Astrocyte (in vitro differentiated cells and primary cell): ENCODE data around the gene LEP.

Experiments
- CTCF ChIP-seq: IDR thresholded peaks from 2 replicates; pipeline ENCODE4 v1.5.1; 2011; ENCODE audit warnings: low read depth, mild to moderate bottlenecking, inconsistent platforms, low read length, moderate library complexity; ENCODE audit not compliant: insufficient read depth
- EZH2 ChIP-seq: IDR thresholded peaks from 2 replicates; pipeline ENCODE4 v1.6.1; 2012; ENCODE audit warnings: mild to moderate bottlenecking, low read length, inconsistent platforms; ENCODE audit not compliant: insufficient read depth

DNA sequence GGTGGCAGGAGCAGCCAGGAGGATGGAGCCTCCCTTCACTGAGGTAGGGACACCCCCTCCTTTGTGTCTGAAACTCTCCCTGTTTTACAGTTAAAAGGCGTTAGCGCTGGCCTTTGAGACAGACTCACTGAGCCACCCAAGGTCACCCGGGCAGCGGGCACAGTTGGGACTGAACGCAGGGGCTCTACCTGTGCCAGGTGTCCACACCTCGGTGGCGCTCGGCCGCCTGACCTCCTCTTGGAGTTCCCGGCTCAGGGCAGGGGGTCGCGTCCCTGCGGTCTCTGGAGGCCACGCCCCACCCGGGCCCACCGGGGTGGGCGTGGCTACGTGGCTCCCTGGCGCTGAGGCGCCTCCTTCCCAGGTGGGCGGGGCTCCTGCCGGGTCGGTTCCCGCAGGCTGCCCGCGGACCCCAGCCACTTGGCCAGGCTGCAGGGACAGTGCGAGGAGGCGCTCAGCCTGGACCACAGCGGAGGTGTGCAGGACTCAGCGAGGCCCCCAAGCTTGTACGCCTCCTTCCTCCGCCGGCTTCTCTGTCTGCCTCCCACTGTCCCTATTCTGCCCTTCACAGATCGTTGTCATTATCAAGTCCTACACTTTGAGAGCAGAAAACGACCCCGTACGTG lies 39.9 kb upstream of the LEP start:
- no peak for TF ChIP-seq CTCF
- peak; percentile 62 for TF ChIP-seq EZH2
